H1 (cell line): ENCODE data around the gene ASGR1. TPM values are rescaled to one million over a fixed set of nuclear protein-coding genes. Genes with fewer than 3 reads are reported as not detected.

Source experiments
- CTCF ChIA-PET: fragments of 300-600 bp; sonication (Branson Sonifier 250); formaldehyde crosslinking; loops from one replicate; lab custom pipeline; 2021; ENCODE audit not compliant: partially characterized antibody; lab: Charles Lee
- POLR2A ChIA-PET: fragments of 300-600 bp; sonication (Branson Sonifier 250); formaldehyde crosslinking; loops from one replicate; lab custom pipeline; 2021; ENCODE audit warnings: inconsistent platforms; ENCODE audit not compliant: partially characterized antibody; lab: Charles Lee
- DNase-seq, 2 experiments: peaks; one replicate each; pipeline versions ENCODE4 v3.0.0 to v3.0.0-alpha.2; 2010 to 2022; ENCODE audit warnings: low spot score in 2 of 2, low read depth in 1 of 2, mixed read lengths in 1 of 2
- FAIRE-seq: peaks from 2 replicates; lab custom pipeline; 2011; peaks lifted over from hg19 to GRCh38; lab: Jason Lieb, UNC
- H2AFZ ChIP-seq: 2 replicates; pipeline ENCODE4 v1.8.1; 2012; ENCODE audit warnings: low read length, inconsistent platforms
- H2AK5ac ChIP-seq: 2 replicates; pipeline ENCODE4 v1.6.1; 2013; ENCODE audit warnings: low read depth, low read length
- H2BK120ac ChIP-seq: replicated peaks from 2 replicates; pipeline ENCODE3; 2013; ENCODE audit warnings: low read depth, low read length, inconsistent platforms
- H2BK12ac ChIP-seq: 2 replicates; pipeline ENCODE4 v1.6.1; 2013; ENCODE audit warnings: low read depth, low read length
- H2BK15ac ChIP-seq: 2 replicates; pipeline ENCODE4 v1.6.1; 2013; ENCODE audit warnings: low read length
- H2BK20ac ChIP-seq: 2 replicates; pipeline ENCODE4 v1.6.1; 2013; ENCODE audit warnings: low read length
- H2BK5ac ChIP-seq: 2 replicates; pipeline ENCODE4 v1.6.1; 2013; ENCODE audit warnings: low read depth, low read length
- H3K14ac ChIP-seq: 2 replicates; pipeline ENCODE4 v1.6.1; 2013; ENCODE audit warnings: inconsistent platforms; ENCODE audit not compliant: insufficient read length
- H3K18ac ChIP-seq: 2 replicates; pipeline ENCODE4 v1.6.1; 2013; ENCODE audit warnings: low read length; ENCODE audit errors: extremely low read depth
- H3K23ac ChIP-seq: 2 replicates; pipeline ENCODE4 v1.6.1; 2013; ENCODE audit warnings: inconsistent platforms; ENCODE audit not compliant: insufficient read length
- H3K23me2 ChIP-seq: 2 replicates; pipeline ENCODE4 v1.6.1; 2013; ENCODE audit warnings: low read depth, low read length
- H3K27ac ChIP-seq: 2 replicates; pipeline ENCODE4 v1.6.1; 2011; ENCODE audit warnings: low read depth, low read length, inconsistent platforms
- H3K27me3 ChIP-seq, 4 experiments: replicated peaks in 1 of 4; 1 replicate in 1 of 4; 2 replicates in 3 of 4; pipeline versions ENCODE4 v1.6.1 to v1.8.1; 2011 to 2013; ENCODE audit warnings: low read length in 3 of 4, mild to moderate bottlenecking in 3 of 4, inconsistent platforms in 2 of 4, mixed read lengths in 2 of 4, moderate library complexity in 1 of 4; ENCODE audit not compliant: control insufficient read depth in 3 of 4, insufficient read depth in 3 of 4; ENCODE audit errors: extremely low read depth in 1 of 4
- H3K36me3 ChIP-seq, 4 experiments: 2 replicates each; pipeline versions ENCODE4 v1.6.1 to v1.8.1; 2011 to 2013; ENCODE audit warnings: mild to moderate bottlenecking in 4 of 4, low read length in 3 of 4, moderate library complexity in 2 of 4, control low read depth in 1 of 4, inconsistent platforms in 1 of 4; ENCODE audit not compliant: insufficient read depth in 4 of 4, control insufficient read depth in 2 of 4
- H3K4ac ChIP-seq: replicated peaks from 2 replicates; pipeline ENCODE3; 2013; ENCODE audit warnings: low read length, low read depth, mixed read lengths, inconsistent platforms; ENCODE audit not compliant: insufficient read length
- H3K4me1 ChIP-seq, 4 experiments: replicated peaks in 1 of 4; 1 replicate in 1 of 4; 2 replicates in 3 of 4; pipeline versions ENCODE4 v1.6.1 to v1.8.1; 2011 to 2013; ENCODE audit warnings: low read length in 3 of 4, inconsistent platforms in 2 of 4, mixed read lengths in 1 of 4; ENCODE audit not compliant: insufficient read depth in 4 of 4, control insufficient read depth in 3 of 4
- H3K4me2 ChIP-seq, 2 experiments: 2 replicates each; pipeline versions ENCODE4 v1.6.1 to v1.8.1; 2011 to 2013; ENCODE audit warnings: low read depth in 2 of 2, low read length in 2 of 2, control low read depth in 1 of 2, inconsistent platforms in 1 of 2, mild to moderate bottlenecking in 1 of 2; ENCODE audit not compliant: insufficient read depth in 1 of 2
- H3K4me3 ChIP-seq, 4 experiments: fragments of 200-600, 300-600 bp in 1 of 4; sonication (generic), shearing (Covaris generic), sonication (Bioruptor Twin) in 1 of 4; 2 replicates each; pipeline versions ENCODE4 v1.5.1 to v1.8.1; 2011 to 2016; ENCODE audit warnings: low read length in 4 of 4, low read depth in 3 of 4, control low read depth in 2 of 4, inconsistent platforms in 2 of 4, mild to moderate bottlenecking in 2 of 4, mixed read lengths in 1 of 4, moderate library complexity in 1 of 4; ENCODE audit not compliant: insufficient read depth in 2 of 4; ENCODE audit errors: extremely low read depth in 1 of 4
- H3K56ac ChIP-seq: replicated peaks from 2 replicates; pipeline ENCODE3; 2013; ENCODE audit warnings: low read depth, mild to moderate bottlenecking, mixed read lengths, low read length, inconsistent platforms; ENCODE audit not compliant: insufficient read length
- H3K79me1 ChIP-seq: 2 replicates; pipeline ENCODE4 v1.6.1; 2013; ENCODE audit warnings: low read depth, low read length, control low read depth
- H3K79me2 ChIP-seq, 2 experiments: 2 replicates each; pipeline versions ENCODE4 v1.6.1 to v1.8.1; 2012 to 2013; ENCODE audit warnings: low read length in 2 of 2, mild to moderate bottlenecking in 2 of 2, inconsistent platforms in 1 of 2; ENCODE audit not compliant: insufficient read depth in 2 of 2, control insufficient read depth in 1 of 2
- H3K9ac ChIP-seq, 4 experiments: replicated peaks in 1 of 4; 1 replicate in 1 of 4; 2 replicates in 3 of 4; pipeline versions ENCODE4 v1.6.1 to v1.8.1; 2011 to 2013; ENCODE audit warnings: low read depth in 3 of 4, low read length in 3 of 4, control low read depth in 2 of 4, mild to moderate bottlenecking in 2 of 4, moderate library complexity in 2 of 4, inconsistent platforms in 1 of 4; ENCODE audit errors: extremely low read depth in 1 of 4
- H3K9me3 ChIP-seq, 2 experiments: 2 replicates each; pipeline versions ENCODE4 v1.6.1 to v1.8.1; 2012 to 2013; ENCODE audit warnings: mild to moderate bottlenecking in 2 of 2, moderate library complexity in 2 of 2, control low read depth in 1 of 2, inconsistent platforms in 1 of 2, low read depth in 1 of 2, low read length in 1 of 2, mixed read lengths in 1 of 2; ENCODE audit not compliant: insufficient read depth in 2 of 2
- H4K20me1 ChIP-seq, 2 experiments: replicated peaks in 1 of 2; 2 replicates each; pipeline versions ENCODE3 to v1.8.1; 2011 to 2013; ENCODE audit warnings: inconsistent platforms in 2 of 2, low read length in 2 of 2, mild to moderate bottlenecking in 1 of 2; ENCODE audit not compliant: insufficient read depth in 2 of 2, control insufficient read depth in 1 of 2
- H4K5ac ChIP-seq: 2 replicates; pipeline ENCODE4 v1.6.1; 2013; ENCODE audit warnings: low read length, low read depth, mixed read lengths, inconsistent platforms; ENCODE audit not compliant: insufficient read length
- H4K8ac ChIP-seq: 2 replicates; pipeline ENCODE4 v1.8.0; 2013; ENCODE audit warnings: mild to moderate bottlenecking, moderate library complexity, low read length, inconsistent platforms; ENCODE audit not compliant: insufficient read depth; ENCODE audit errors: extremely low read depth
- H4K91ac ChIP-seq: replicated peaks from 2 replicates; pipeline ENCODE3; 2013; ENCODE audit warnings: low read length, mixed read lengths, inconsistent platforms; ENCODE audit not compliant: insufficient read length
- GABPA ChIP-seq: IDR thresholded peaks from 2 replicates; pipeline ENCODE4 v1.6.1; 2011; ENCODE audit warnings: mild to moderate bottlenecking, low read length, moderate library complexity, borderline replicate concordance; ENCODE audit not compliant: insufficient read depth
- SIN3A ChIP-seq, 2 experiments: IDR thresholded peaks in 1 of 2; conservative IDR thresholded peaks in 1 of 2; 2 replicates each; pipeline ENCODE4 v1.6.1; 2011 to 2012; ENCODE audit warnings: low read length in 2 of 2, improper control_type of control experiment in 1 of 2, low read depth in 1 of 2, mild to moderate bottlenecking in 1 of 2
- WGBS, 2 experiments: shearing (Covaris generic) in 1 of 2; methylation state at CpG; one replicate each; pipeline versions ENCODE4 v1.1.6 to v1.1.7; 2013 to 2015; ENCODE audit warnings: low lambda C conversion rate in 2 of 2, mixed read lengths in 2 of 2, inconsistent platforms in 1 of 2, low coverage in 1 of 2, missing lambda C conversion rate in 1 of 2; ENCODE audit not compliant: insufficient replicate concordance in 2 of 2, insufficient coverage in 1 of 2, insufficient read length in 1 of 2; ENCODE audit errors: extremely low coverage in 1 of 2, missing lambda C conversion rate in 1 of 2; 5-methylcytosine and 5-hydroxymethylcytosine counted together
- polyA plus RNA-seq, 7 experiments: library from polyadenylated mRNA; depleted of rRNA in 3 of 7; stranded (reverse) in 5 of 7; unstranded in 2 of 7; fragments of >200 nt in 5 of 7; fragments of 200-250 nt in 2 of 7; gene quantifications; 1 replicate in 5 of 7; 2 replicates in 1 of 7; 4 replicates in 1 of 7; pipeline versions ENCODE4 v1.2.1 to v1.2.3, GENCODE V29; 2011 to 2013; ENCODE audit warnings: missing spikeins in 2 of 7, mixed read lengths in 2 of 7
- total RNA-seq: library from RNA; stranded (reverse); fragmentation: NEBNext Ultra II Directional; extraction: Animal tissue kit (Norgen Biotek cat#: 25700); gene quantifications from 2 replicates; pipeline ENCODE4 v1.2.1, GENCODE V29; 2021

The ASGR1 gene
- total and polyA plus RNA-seq, 2 of the 8 experiments (the other 6 are each of a cell fraction or from before 2014, with no cell fraction given), result 10.8 to 14.5 TPM

- Histone ChIP-seq H4K20me1 (peaks cover 1 to 15% of the 10 kb centered on the region in 2 experiments), H3K79me2 (peaks cover 0 to 61% of the 10 kb centered on the region in 2 experiments; a peak in 2 of 4 replicates), H3K4me3 (peak overlapping the region in 2 of 4 experiments; percentile 36 to 62; a peak in 3 of 8 replicates), H3K27me3 (no peaks in the 10 kb centered on the region; a peak in 1 of 7 replicates), H3K23me2 (peaks cover 26% of the 10 kb centered on the region; the same call in 1 of the 2 replicates), H2BK12ac (peak overlapping the region; percentile 92; the same call in 1 of the 2 replicates), H3K9me3 (no peaks in the 10 kb centered on the region), H2BK20ac (peak overlapping the region; percentile 80; the same call in 1 of the 2 replicates), H3K23ac (no peak overlapping the region), H3K14ac (no peak overlapping the region), H2AFZ (no peak overlapping the region), H2BK5ac (peak overlapping the region; percentile 90; the same call in 1 of the 2 replicates), H3K4me2 (peak overlapping the region; percentile 71 to 91), H4K8ac (peak overlapping the region; percentile 54; the same call in 1 of the 2 replicates), H3K9ac (peak overlapping the region in 2 of 4 experiments; percentile 22 to 28; a peak in 2 of 7 replicates), H2BK120ac (no peak overlapping the region), H3K4me1 (peaks cover 8 to 47% (median 34%) of the 10 kb centered on the region in 4 experiments), H2AK5ac (0 out of 2 replicates have a peak overlapping the region, but pooled peaks have one; percentile 65), H2BK15ac (peak overlapping the region; percentile 92), H3K36me3 (peaks cover 0 to 3% (median 0%) of the 10 kb centered on the region in 4 experiments; a peak in 2 of 8 replicates), H3K18ac (peak overlapping the region; percentile 96; the same call in 1 of the 2 replicates), H4K91ac (peak overlapping the region; percentile 68), H3K79me1 (peaks cover 25% of the 10 kb centered on the region), H4K5ac (peak overlapping the region; percentile 57), H3K4ac (peak overlapping the region; percentile 79), H3K56ac (no peak overlapping the region), H3K27ac (peak overlapping the region; percentile 11; the same call in 1 of the 2 replicates)
- ChIA-PET CTCF (interaction anchor here (2.1 to 2.4 kb wide), 2 partner anchors 12 to 31 kb away, joined by 10 read pairs; no protein-coding TSS in a partner anchor), POLR2A (interaction anchor here (1.0 to 2.5 kb wide), 13 partner anchors 12 to 375 kb away, joined by 3 to 18 read pairs (median 6); partner anchors contain the start of genes ACADVL, DLG4, GABARAP and MPDU1)
- TF ChIP-seq GABPA (no peak), SIN3A (conservative IDR thresholded peaks at IDR 0.05 in 1 of 2, IDR thresholded peaks at IDR 0.05 in 1 of 2; ENCODE audit: low read depth in 1 of 2, low read length in 2 of 2) (no peak)
- FAIRE-seq (no peak), DNase-seq (no peak)
- WGBS, 2 experiments, result 90% methylated on average over 8 of the region's 9 CpGs; no CpG with 5 or more reads in 1 of the 2 experiments
These were observed 29.7 kb upstream of the ASGR1 start for GRCh38 chr17:7208754-7209460.
